Muscle layer of colon (tissue), 2 donors: ENCODE results near the gene KRTAP4-16.
"Not testable (repeated sequence)": the region's sequence is repeated elsewhere in the genome, so short reads cannot be mapped to it uniquely, and the experiment has no call there.

Experiments used
- H3K27ac ChIP-seq: one replicate; pipeline ENCODE4 v1.7.0; 2013; ENCODE audit warnings: low read depth, mild to moderate bottlenecking, low read length, moderate library complexity
- H3K27me3 ChIP-seq, 2 donors: one replicate each; pipeline ENCODE4 v1.7.0; 2013; ENCODE audit warnings: low read length in 2 of 2, mild to moderate bottlenecking in 2 of 2; ENCODE audit not compliant: insufficient read depth in 2 of 2, control insufficient read depth in 1 of 2
- H3K36me3 ChIP-seq: one replicate; pipeline ENCODE4 v1.7.0; 2013; ENCODE audit warnings: mild to moderate bottlenecking, low read length; ENCODE audit not compliant: insufficient read depth
- H3K4me1 ChIP-seq: one replicate; pipeline ENCODE4 v1.7.0; 2013; ENCODE audit warnings: mild to moderate bottlenecking, low read length; ENCODE audit not compliant: insufficient read depth
- H3K4me3 ChIP-seq, 2 donors: one replicate each; pipeline ENCODE4 v1.7.0; 2013; ENCODE audit warnings: low read length in 2 of 2, low read depth in 1 of 2, mild to moderate bottlenecking in 1 of 2, moderate library complexity in 1 of 2
- H3K9ac ChIP-seq: one replicate; pipeline ENCODE4 v1.7.0; 2013; ENCODE audit warnings: low read length
- H3K9me3 ChIP-seq: one replicate; pipeline ENCODE4 v1.7.0; 2013; ENCODE audit warnings: mild to moderate bottlenecking, low read length
- donor health status: abdominal sarcoma.
- donor health status: Adenocarcinoma of cecum.

KRTAP4-16 gene

DNA sequence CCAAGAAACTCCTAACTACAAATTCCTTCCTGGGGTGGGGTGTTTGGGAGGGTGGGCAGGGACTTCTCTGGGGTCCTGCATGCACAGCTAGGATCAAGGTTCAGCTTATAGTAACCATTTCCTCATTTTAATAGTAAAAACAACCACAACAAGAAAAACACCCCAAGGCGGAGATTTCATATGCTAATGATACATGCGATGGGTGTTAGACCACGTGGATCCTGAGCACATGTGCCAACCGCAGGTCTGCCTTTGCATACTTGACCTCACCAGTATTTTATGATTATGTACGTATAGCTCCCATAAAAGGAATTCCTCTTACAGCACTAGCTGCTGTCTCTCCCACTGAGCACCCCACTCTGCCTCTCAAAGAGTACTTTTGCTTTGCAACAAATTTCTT is 14.3 kb upstream of the KRTAP4-16 start:
- Histone ChIP-seq H3K27ac (no peak overlapping the region), H3K4me1 (no peaks in the 10 kb centered on the region), H3K4me3 (no peak overlapping the region), H3K27me3 (no peaks in the 10 kb centered on the region), H3K9me3 (no peaks in the 10 kb centered on the region), H3K9ac (no peak overlapping the region), H3K36me3 (no peaks in the 10 kb centered on the region)

DNA sequence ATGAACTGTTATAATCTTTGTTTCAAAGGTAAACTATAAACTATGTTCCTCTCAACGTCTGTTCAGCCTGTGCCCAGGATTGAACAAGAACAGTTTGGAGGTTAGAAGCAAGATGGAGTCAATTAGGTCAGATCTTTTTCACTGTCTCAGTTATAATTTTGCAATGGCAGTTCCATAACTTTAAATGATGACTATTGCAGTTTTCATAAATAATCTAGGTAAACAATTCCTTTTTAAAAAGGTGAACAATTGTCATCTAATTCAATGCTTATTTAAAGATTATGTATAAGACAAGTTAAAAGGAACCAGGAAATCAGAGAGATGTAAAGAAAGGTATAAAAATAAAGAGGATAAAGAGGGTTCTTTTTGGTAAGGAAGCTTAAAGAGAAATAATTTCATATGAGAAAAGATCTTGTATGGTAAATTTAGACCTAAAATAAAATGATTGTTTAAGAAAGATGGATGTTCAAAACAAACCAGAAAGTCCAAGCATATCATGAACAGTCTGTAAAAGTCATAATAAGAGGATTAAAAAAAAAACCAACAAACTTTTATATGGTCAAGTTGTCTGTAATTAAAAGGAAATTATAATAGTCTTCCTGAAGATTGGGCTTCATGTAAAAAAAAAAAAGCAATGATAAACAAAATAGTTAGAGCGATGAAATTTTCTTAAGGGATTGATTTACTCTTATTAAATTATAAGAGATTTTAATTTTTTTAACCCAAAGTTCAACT is 9.3 kb upstream of the KRTAP4-16 start:
- Histone ChIP-seq H3K4me1 (no peaks in the 10 kb centered on the region), H3K9ac (no peak overlapping the region), H3K4me3 (no peak overlapping the region), H3K9me3 (no peaks in the 10 kb centered on the region), H3K27ac (no peak overlapping the region), H3K27me3 (no peaks in the 10 kb centered on the region), H3K36me3 (no peaks in the 10 kb centered on the region)

DNA sequence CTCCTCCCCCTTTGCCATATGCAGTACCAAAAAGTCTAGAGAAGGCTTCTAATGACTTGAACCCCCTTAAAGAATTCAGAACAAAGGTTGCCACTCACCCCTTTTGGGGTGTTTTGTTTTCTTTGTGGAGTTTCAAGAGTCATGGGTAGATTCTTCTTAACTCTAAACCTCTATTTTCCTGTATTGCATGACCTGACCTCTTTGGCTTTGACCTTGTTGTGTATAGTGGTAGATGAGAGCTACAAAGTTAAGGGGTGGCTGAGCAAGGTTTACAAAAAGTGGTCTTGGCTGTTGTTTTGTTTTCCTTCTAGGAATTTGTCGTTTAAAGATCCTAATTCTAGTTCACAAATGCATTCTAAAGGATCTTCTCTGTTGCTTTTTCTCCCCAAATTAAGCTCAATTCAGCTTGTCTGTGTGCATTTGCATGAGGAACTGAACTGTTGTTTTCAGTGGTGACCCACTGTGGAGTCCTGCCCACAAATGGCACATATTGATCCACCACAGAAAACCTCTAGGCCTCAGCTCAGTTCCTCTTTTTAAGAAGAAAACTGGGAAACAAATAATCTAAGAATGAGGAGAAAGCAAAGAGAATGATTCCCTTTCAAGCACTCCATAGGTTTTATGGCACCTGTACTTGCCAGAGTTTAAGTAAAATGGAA is 6.8 kb upstream of the KRTAP4-16 start:
- H3K9ac ChIP-seq, H3K36me3 ChIP-seq, H3K4me1 ChIP-seq, H3K9me3 ChIP-seq, H3K4me3 ChIP-seq, H3K27ac ChIP-seq, H3K27me3 ChIP-seq: not testable (repeated sequence)

DNA sequence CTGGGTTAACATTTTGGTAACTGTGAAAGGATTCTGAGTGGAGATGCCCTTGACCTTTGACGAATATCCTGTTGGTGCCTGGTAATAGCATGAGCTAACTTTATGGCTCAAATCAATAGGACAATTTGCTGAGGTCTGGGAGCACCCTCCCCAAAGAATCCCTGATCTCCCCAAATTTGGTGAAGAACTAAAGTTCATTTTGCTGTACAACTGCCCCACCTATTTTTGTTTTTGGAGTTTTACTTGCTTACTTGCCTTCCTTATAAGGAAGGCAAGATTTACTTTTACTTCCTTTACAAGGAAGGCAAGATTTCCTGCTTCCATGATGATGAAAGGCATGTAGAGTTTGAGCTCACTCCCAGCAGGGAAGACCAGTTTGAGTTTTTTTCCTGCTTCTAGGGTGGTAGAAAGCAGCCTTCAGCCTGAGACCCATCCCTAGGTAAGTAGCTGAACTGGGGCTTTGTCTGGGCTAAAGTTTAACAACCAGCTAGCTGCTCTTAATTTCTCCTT is 6.0 kb upstream of the KRTAP4-16 start:
- H3K27ac ChIP-seq, result no peak overlapping the region

DNA sequence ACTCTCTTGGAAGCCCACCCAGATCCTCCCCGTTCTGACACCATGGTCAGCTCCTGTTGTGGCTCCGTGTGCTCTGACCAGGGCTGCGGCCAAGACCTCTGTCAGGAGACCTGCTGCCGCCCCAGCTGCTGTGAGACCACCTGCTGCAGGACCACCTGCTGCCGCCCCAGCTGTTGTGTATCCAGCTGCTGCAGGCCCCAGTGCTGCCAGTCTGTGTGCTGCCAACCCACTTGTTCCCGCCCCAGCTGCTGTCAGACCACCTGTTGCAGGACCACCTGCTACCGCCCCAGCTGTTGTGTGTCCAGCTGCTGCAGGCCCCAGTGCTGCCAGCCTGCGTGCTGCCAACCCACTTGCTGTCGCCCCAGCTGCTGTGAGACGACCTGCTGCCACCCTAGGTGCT is 3.3 kb upstream of the KRTAP4-16 start, which contains the start of gene KRTAP4-9:
KRTAP4-9 (plus strand) TSS at position 43 of the 400 bp plus-strand sequence; CDS start at position 43, 0 bp downstream.
- not testable (repeated sequence) for H3K4me3 ChIP-seq, H3K4me1 ChIP-seq, H3K27ac ChIP-seq, H3K36me3 ChIP-seq, H3K9ac ChIP-seq, H3K27me3 ChIP-seq, H3K9me3 ChIP-seq

More for the DNA sequence above, 6.0 kb upstream of the KRTAP4-16 start:
- H3K4me3 ChIP-seq, result no peak overlapping the region
- no peaks in the 10 kb centered on the region for H3K36me3 ChIP-seq
- H3K9ac ChIP-seq, result no peak overlapping the region
- H3K27me3 ChIP-seq, result no peaks in the 10 kb centered on the region
- H3K4me1 ChIP-seq, result no peaks in the 10 kb centered on the region
- H3K9me3 ChIP-seq, result no peaks in the 10 kb centered on the region

DNA sequence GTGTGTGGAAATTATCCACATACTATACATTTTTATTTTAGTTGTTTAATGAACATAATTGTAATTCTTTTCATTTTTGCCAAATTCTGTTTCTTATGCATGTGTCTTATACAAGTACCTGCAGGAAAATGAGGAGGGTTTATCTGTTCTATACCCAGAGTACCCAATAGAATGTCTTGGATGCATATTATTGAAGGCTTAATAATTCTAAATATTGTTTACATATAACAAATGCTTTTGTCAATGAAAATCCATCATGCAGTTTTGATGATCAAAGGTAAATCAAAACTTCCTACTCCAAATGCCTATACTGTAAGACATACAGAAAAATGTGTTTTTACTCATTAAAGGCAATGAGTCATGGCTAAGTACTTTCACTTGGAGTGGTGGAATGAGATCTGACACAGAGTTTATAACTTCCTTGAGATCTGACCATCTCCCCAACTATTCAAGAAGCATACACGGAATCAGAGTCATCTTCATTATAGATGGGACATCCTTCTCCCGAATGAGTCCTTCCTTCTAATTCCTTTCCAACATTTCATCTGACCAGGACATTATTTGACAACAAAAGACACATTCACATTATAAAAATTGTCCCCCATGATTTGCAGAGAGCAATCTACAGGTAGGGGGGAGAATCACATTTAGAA is 2.5 kb upstream of the KRTAP4-16 start:
- not testable (repeated sequence) for H3K27me3 ChIP-seq, H3K4me3 ChIP-seq, H3K27ac ChIP-seq, H3K36me3 ChIP-seq, H3K9ac ChIP-seq, H3K9me3 ChIP-seq, H3K4me1 ChIP-seq

DNA sequence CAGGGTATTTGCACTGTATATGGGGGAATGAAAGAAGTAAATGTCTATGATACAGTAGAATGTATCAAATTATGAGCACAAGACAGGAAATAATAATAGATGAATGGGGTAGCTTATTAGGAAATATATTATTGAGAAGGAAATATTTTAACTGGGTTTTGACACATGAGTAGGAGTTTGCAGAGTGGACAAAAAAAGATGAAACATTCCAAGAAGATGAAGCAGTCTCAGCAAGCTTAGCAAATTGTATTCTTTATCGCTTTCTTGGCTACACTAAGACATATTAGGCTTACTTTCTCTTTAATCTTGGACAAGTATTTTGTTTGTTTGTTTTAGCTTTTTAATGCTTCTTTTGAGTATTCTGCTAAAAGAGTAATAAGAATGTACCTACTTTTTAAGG is 1.9 kb upstream of the KRTAP4-16 start:
- no peak overlapping the region for H3K27ac ChIP-seq
- H3K4me1 ChIP-seq, result no peaks in the 10 kb centered on the region
- no peak overlapping the region for H3K9ac ChIP-seq
- H3K4me3 ChIP-seq, result no peak overlapping the region
- H3K9me3 ChIP-seq, result no peaks in the 10 kb centered on the region
- H3K36me3 ChIP-seq, result no peaks in the 10 kb centered on the region
- H3K27me3 ChIP-seq, result no peaks in the 10 kb centered on the region

DNA sequence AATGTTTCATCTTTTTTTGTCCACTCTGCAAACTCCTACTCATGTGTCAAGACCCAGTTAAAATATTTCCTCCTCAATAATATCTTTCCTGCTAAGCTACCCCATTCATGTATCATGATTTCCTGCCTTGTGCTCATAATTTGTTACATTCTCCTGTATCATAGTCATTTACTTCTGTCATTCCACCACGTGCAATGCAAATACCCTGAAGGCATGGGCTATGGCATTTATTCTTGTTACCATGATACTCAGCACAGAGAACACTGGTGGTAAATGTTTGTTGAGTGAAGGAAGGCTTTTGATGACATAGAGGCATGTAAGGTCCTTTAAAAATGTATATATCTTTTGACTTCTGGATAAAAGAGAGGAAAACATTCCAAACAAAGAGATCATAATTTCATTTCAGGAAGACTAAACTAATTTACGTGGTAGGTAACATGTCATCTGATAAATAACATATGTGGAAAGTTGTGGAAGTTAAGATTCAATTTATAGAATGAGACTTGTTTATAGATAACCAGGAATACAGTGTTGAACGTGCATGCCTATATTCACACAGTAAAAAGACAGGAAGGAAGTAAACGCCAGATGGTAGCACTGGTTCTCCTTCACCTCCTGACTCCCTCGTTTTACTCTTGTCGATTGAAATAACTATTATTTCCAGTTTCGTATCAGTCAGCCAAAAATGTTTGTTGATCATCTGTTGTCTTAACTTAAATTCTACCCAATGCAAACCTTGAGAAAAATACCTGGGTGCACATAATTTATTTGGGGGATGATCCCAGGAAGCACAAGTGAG is 2.1 kb downstream of the KRTAP4-16 start:
- H3K9ac ChIP-seq, H3K27ac ChIP-seq, H3K9me3 ChIP-seq, H3K4me1 ChIP-seq, H3K36me3 ChIP-seq, H3K4me3 ChIP-seq, H3K27me3 ChIP-seq: not testable (repeated sequence)

DNA sequence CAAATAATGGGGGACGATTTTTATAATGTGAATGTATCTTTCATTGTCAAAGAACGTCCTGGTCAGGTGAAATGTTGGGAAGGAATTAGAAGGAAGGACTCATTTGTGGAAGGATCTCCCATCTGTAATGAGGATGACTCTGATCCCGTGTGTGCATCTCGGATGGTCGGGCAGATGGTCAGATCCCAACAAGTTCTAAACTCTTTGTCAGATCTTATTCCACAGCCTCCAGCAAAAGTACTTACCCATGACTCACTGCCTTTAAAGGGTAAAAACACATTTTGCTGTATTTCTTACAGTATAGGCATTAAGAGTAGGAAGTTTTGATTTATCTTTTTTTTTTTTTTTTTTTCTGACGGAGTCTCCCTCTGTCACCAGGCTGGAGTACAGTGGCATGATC is 3.5 kb downstream of the KRTAP4-16 start:
- Histone ChIP-seq H3K36me3 (no peaks in the 10 kb centered on the region), H3K4me3 (no peak overlapping the region), H3K9me3 (no peaks in the 10 kb centered on the region), H3K4me1 (no peaks in the 10 kb centered on the region), H3K27me3 (no peaks in the 10 kb centered on the region), H3K9ac (no peak overlapping the region), H3K27ac (no peak overlapping the region)

DNA sequence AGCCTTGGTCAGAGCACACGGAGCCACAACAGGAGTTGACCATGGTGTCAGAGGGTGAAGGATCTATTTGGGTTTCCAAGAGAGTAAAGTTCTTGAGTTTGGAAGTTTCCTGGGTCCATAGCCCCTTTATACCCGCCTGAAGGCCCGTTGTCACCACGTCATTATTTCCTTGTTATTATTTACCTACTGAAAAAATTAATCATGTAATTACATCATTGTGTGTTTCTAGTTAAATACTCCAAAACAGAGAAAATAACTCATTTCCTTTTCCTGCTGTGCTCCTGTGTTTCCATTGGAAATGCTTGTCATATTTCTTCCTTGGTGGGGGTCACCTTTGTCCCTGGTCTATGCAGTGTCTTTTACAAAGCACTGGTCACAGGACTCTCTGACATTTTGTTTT is 4.0 kb downstream of the KRTAP4-16 start, which contains the start of gene KRTAP4-8:
KRTAP4-8 (minus strand) TSS at position 101 of the 400 bp plus-strand sequence; CDS start at position 43, 58 bp downstream.
- Histone ChIP-seq H3K27me3 (no peaks in the 10 kb centered on the region), H3K36me3 (no peaks in the 10 kb centered on the region), H3K9me3 (no peaks in the 10 kb centered on the region), H3K9ac (no peak within 1 kb of the TSS), H3K27ac (no peak within 1 kb of the TSS), H3K4me3 (no peak within 1 kb of the TSS), H3K4me1 (no peaks in the 10 kb centered on the region)

DNA sequence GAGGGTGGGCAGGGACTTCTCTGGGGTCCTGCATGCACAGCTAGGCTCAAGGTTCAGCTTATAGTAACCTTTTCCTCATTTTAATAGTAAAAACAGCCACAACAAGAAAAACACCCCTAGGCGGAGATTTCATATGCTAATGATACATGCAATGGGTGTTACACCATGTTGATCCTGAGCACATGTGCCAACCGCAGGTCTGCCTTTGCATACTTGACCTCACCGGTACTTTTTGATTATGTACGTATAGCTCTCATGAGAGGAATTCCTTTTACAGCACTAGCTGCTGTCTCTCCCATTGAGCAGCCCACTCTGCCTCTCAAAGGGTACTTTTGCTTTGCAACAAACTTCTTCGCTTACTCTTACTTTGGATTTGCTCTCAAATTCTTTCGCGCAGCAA is 6.0 kb downstream of the KRTAP4-16 start:
- Histone ChIP-seq H3K27ac (no peak overlapping the region), H3K9ac (no peak overlapping the region), H3K36me3 (no peaks in the 10 kb centered on the region), H3K9me3 (no peaks in the 10 kb centered on the region), H3K4me1 (no peaks in the 10 kb centered on the region), H3K4me3 (no peak overlapping the region), H3K27me3 (no peaks in the 10 kb centered on the region)
